Measurements from ENCODE around the gene PRR4.

The PRR4 gene

DNA sequence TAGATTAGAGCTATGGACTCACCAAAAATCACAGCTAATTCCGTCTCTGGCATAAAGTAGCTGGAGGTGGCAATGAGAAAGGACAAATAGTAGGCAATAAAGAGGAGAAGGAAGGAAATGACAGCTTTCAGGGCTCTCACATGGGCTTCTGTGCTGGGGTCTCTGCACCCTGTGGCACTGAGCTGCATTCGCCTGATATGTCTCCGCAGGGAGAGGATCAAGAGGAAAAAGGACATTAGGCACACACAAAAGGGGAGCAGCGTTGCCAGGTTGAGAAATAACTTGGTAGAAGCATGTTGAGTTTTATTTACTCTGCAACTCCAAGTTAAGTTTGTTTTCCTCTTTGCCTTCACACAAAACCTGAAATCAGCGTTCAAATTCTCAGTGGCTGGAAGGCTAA lies 47.5 kb downstream of the PRR4 start:
- DNase-seq (ENCODE audit: low spot score): no peak

All from CD4-positive, alpha-beta T cell treated with Interleukin-15 for 4 hours (primary cell).